GM18951 (cell line): ENCODE data around the gene AMACR.

Experiments used
- POLR2A ChIP-seq: IDR thresholded peaks from 4 replicates; pipeline ENCODE4 v1.6.1; 2011; ENCODE audit warnings: mild to moderate bottlenecking; ENCODE audit not compliant: insufficient read length, insufficient read depth; ENCODE audit errors: extremely low read depth
- in situ Hi-C: fragments of 300-500 bp; cut with MboI; formaldehyde crosslinking; loops from one replicate; pipeline ENCODE4 v1.12.0; 2022; ENCODE audit warnings: low sequenced_read_pairs, mixed read lengths, inconsistent platforms; ENCODE audit not compliant: unreplicated experiment

Gene AMACR

GRCh38 chr5:34007621-34008600 is at the start of gene AMACR:
Gene AMACR, minus strand, starts transcription at chr5:34008050. Its CDS starts 31 bp downstream, at chr5:34008019.
- in situ Hi-C loops = no loop called here
- peak; percentile 99 for TF ChIP-seq POLR2A

- no peak for TF ChIP-seq POLR2A
- in situ Hi-C loops = no loop called here
These were observed 49.7 kb upstream of the AMACR start for GRCh38 chr5:34057569-34057968.

- in situ Hi-C loops = no loop called here
- TF ChIP-seq POLR2A = no peak
These were observed 49.3 kb upstream of the AMACR start for GRCh38 chr5:34057118-34057517.

- in situ Hi-C loops = no loop called here
These were observed 47.8 kb upstream of the AMACR start for GRCh38 chr5:34055667-34056066.

GRCh38 chr5:34054400-34054729 is 46.5 kb upstream of the AMACR start:
- TF ChIP-seq POLR2A = no peak
- in situ Hi-C loops = no loop called here

More at GRCh38 chr5:34055667-34056066, 47.8 kb upstream of the AMACR start:
- TF ChIP-seq POLR2A = no peak

GRCh38 chr5:34053571-34054399 is 45.9 kb upstream of the AMACR start:
- in situ Hi-C loops = no loop called here
- no peak for TF ChIP-seq POLR2A

GRCh38 chr5:34053133-34053532 is 45.3 kb upstream of the AMACR start:
- in situ Hi-C loops = no loop called here
- no peak for TF ChIP-seq POLR2A

GRCh38 chr5:34051374-34051980 is 43.6 kb upstream of the AMACR start:
- TF ChIP-seq POLR2A = no peak
- in situ Hi-C loops = no loop called here

GRCh38 chr5:34047774-34048572 is 40.1 kb upstream of the AMACR start:
- in situ Hi-C loops = no loop called here
- TF ChIP-seq POLR2A = no peak

- TF ChIP-seq POLR2A = no peak
- in situ Hi-C loops = no loop called here
These were observed 39.3 kb upstream of the AMACR start for GRCh38 chr5:34047143-34047542.

- in situ Hi-C loops = no loop called here
- TF ChIP-seq POLR2A = no peak
These were observed 38.1 kb upstream of the AMACR start for GRCh38 chr5:34045996-34046395.

- in situ Hi-C loops = no loop called here
- no peak for TF ChIP-seq POLR2A
These were observed 37.2 kb upstream of the AMACR start for GRCh38 chr5:34045023-34045422.
